GM23338 (cell line): ENCODE measurements around the gene RAB11FIP4.

Source experiments
- CREB1 ChIP-seq: fragments of 250-450 bp; sonication (Bioruptor Pico); IDR thresholded peaks from 2 replicates; pipeline ENCODE4 v1.5.0; 2020; ENCODE audit warnings: low read depth, mild to moderate bottlenecking, moderate library complexity
- EZH2 ChIP-seq: fragments of 200-600 bp; sonication (generic); IDR thresholded peaks from one replicate; pipeline ENCODE4 v1.8.0; 2017; ENCODE audit warnings: antibody characterized with exemption, mild to moderate bottlenecking, low read depth; ENCODE audit not compliant: unreplicated experiment
- EZH2phosphoT487 ChIP-seq: fragments of 200-600 bp; sonication (generic); IDR thresholded peaks from one replicate; pipeline ENCODE4 v1.8.1; 2018; ENCODE audit warnings: antibody characterized with exemption; ENCODE audit not compliant: unreplicated experiment
- JUNB ChIP-seq: IDR thresholded peaks from one replicate; pipeline ENCODE4 v1.6.1; 2016; ENCODE audit warnings: antibody characterized with exemption; ENCODE audit not compliant: unreplicated experiment
- NANOG ChIP-seq: IDR thresholded peaks from 2 replicates; pipeline ENCODE4 v1.6.1; 2016; ENCODE audit warnings: antibody characterized with exemption, borderline replicate concordance
- POLR2AphosphoS5 ChIP-seq: IDR thresholded peaks from 2 replicates; pipeline ENCODE4 v1.6.1; 2016; ENCODE audit warnings: antibody characterized with exemption, low read depth
- STAT1 ChIP-seq: IDR thresholded peaks from one replicate; pipeline ENCODE4 v1.6.1; 2016; ENCODE audit warnings: antibody characterized with exemption; ENCODE audit not compliant: unreplicated experiment
- ZNF114 ChIP-seq: fragments of 250-450 bp; sonication (Bioruptor Pico); IDR thresholded peaks from 2 replicates; pipeline ENCODE4 v1.5.0; 2020; ENCODE audit warnings: mild to moderate bottlenecking, moderate library complexity
- ZNF331 ChIP-seq: fragments of 250-450 bp; sonication (Bioruptor Pico); IDR thresholded peaks from 2 replicates; pipeline ENCODE4 v1.5.0; 2020; ENCODE audit warnings: low read depth, mild to moderate bottlenecking, moderate library complexity
- TF ChIP-seq, protein P1 (sequence below), 2 experiments: fragments of 200-600 bp in 1 of 2; sonication (generic) in 1 of 2; conservative IDR thresholded peaks; 2 replicates each; pipeline versions ENCODE4 v1.5.1 to v1.6.1; 2016 to 2017; ENCODE audit warnings: antibody characterized with exemption in 2 of 2, low read depth in 2 of 2, mild to moderate bottlenecking in 2 of 2, moderate library complexity in 1 of 2
- TF ChIP-seq, protein P2 (sequence below): IDR thresholded peaks from one replicate; pipeline ENCODE4 v1.6.1; 2018; ENCODE audit warnings: antibody characterized with exemption; ENCODE audit not compliant: unreplicated experiment
- TF ChIP-seq, protein P3 (sequence below): fragments of 250-450 bp; sonication (Bioruptor Pico); IDR thresholded peaks from 2 replicates; pipeline ENCODE4 v1.5.0; 2020; ENCODE audit warnings: mild to moderate bottlenecking, moderate library complexity

DNA sequence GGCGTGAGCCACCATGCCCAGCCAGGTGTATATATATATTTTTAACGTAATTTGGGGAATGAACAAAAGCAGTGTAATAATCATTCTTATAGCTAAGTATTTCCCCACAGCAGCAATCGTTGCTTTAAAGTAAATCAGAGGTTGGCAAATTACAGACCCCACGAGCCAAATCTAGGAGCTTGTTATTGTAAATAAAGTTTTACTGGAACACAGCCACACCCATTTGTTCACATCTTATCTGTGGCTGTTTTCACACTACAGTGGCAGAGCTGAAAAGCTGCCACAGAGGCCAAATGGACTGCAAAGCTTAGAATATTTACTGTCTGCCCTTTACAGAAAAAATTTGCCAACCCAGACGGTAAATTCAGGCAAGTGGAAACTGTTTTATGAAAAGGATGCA, 50.8 kb downstream of the RAB11FIP4 start:
- TF ChIP-seq EZH2 = no peak
- TF ChIP-seq, protein P1, sequence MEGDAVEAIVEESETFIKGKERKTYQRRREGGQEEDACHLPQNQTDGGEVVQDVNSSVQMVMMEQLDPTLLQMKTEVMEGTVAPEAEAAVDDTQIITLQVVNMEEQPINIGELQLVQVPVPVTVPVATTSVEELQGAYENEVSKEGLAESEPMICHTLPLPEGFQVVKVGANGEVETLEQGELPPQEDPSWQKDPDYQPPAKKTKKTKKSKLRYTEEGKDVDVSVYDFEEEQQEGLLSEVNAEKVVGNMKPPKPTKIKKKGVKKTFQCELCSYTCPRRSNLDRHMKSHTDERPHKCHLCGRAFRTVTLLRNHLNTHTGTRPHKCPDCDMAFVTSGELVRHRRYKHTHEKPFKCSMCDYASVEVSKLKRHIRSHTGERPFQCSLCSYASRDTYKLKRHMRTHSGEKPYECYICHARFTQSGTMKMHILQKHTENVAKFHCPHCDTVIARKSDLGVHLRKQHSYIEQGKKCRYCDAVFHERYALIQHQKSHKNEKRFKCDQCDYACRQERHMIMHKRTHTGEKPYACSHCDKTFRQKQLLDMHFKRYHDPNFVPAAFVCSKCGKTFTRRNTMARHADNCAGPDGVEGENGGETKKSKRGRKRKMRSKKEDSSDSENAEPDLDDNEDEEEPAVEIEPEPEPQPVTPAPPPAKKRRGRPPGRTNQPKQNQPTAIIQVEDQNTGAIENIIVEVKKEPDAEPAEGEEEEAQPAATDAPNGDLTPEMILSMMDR (conservative IDR thresholded peaks at IDR 0.05; ENCODE audit: low read depth in 2 of 2) = no peak
- no peak for TF ChIP-seq NANOG
- TF ChIP-seq, protein P2, sequence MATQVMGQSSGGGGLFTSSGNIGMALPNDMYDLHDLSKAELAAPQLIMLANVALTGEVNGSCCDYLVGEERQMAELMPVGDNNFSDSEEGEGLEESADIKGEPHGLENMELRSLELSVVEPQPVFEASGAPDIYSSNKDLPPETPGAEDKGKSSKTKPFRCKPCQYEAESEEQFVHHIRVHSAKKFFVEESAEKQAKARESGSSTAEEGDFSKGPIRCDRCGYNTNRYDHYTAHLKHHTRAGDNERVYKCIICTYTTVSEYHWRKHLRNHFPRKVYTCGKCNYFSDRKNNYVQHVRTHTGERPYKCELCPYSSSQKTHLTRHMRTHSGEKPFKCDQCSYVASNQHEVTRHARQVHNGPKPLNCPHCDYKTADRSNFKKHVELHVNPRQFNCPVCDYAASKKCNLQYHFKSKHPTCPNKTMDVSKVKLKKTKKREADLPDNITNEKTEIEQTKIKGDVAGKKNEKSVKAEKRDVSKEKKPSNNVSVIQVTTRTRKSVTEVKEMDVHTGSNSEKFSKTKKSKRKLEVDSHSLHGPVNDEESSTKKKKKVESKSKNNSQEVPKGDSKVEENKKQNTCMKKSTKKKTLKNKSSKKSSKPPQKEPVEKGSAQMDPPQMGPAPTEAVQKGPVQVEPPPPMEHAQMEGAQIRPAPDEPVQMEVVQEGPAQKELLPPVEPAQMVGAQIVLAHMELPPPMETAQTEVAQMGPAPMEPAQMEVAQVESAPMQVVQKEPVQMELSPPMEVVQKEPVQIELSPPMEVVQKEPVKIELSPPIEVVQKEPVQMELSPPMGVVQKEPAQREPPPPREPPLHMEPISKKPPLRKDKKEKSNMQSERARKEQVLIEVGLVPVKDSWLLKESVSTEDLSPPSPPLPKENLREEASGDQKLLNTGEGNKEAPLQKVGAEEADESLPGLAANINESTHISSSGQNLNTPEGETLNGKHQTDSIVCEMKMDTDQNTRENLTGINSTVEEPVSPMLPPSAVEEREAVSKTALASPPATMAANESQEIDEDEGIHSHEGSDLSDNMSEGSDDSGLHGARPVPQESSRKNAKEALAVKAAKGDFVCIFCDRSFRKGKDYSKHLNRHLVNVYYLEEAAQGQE = no peak
- TF ChIP-seq POLR2AphosphoS5 = no peak
- TF ChIP-seq, protein P3, sequence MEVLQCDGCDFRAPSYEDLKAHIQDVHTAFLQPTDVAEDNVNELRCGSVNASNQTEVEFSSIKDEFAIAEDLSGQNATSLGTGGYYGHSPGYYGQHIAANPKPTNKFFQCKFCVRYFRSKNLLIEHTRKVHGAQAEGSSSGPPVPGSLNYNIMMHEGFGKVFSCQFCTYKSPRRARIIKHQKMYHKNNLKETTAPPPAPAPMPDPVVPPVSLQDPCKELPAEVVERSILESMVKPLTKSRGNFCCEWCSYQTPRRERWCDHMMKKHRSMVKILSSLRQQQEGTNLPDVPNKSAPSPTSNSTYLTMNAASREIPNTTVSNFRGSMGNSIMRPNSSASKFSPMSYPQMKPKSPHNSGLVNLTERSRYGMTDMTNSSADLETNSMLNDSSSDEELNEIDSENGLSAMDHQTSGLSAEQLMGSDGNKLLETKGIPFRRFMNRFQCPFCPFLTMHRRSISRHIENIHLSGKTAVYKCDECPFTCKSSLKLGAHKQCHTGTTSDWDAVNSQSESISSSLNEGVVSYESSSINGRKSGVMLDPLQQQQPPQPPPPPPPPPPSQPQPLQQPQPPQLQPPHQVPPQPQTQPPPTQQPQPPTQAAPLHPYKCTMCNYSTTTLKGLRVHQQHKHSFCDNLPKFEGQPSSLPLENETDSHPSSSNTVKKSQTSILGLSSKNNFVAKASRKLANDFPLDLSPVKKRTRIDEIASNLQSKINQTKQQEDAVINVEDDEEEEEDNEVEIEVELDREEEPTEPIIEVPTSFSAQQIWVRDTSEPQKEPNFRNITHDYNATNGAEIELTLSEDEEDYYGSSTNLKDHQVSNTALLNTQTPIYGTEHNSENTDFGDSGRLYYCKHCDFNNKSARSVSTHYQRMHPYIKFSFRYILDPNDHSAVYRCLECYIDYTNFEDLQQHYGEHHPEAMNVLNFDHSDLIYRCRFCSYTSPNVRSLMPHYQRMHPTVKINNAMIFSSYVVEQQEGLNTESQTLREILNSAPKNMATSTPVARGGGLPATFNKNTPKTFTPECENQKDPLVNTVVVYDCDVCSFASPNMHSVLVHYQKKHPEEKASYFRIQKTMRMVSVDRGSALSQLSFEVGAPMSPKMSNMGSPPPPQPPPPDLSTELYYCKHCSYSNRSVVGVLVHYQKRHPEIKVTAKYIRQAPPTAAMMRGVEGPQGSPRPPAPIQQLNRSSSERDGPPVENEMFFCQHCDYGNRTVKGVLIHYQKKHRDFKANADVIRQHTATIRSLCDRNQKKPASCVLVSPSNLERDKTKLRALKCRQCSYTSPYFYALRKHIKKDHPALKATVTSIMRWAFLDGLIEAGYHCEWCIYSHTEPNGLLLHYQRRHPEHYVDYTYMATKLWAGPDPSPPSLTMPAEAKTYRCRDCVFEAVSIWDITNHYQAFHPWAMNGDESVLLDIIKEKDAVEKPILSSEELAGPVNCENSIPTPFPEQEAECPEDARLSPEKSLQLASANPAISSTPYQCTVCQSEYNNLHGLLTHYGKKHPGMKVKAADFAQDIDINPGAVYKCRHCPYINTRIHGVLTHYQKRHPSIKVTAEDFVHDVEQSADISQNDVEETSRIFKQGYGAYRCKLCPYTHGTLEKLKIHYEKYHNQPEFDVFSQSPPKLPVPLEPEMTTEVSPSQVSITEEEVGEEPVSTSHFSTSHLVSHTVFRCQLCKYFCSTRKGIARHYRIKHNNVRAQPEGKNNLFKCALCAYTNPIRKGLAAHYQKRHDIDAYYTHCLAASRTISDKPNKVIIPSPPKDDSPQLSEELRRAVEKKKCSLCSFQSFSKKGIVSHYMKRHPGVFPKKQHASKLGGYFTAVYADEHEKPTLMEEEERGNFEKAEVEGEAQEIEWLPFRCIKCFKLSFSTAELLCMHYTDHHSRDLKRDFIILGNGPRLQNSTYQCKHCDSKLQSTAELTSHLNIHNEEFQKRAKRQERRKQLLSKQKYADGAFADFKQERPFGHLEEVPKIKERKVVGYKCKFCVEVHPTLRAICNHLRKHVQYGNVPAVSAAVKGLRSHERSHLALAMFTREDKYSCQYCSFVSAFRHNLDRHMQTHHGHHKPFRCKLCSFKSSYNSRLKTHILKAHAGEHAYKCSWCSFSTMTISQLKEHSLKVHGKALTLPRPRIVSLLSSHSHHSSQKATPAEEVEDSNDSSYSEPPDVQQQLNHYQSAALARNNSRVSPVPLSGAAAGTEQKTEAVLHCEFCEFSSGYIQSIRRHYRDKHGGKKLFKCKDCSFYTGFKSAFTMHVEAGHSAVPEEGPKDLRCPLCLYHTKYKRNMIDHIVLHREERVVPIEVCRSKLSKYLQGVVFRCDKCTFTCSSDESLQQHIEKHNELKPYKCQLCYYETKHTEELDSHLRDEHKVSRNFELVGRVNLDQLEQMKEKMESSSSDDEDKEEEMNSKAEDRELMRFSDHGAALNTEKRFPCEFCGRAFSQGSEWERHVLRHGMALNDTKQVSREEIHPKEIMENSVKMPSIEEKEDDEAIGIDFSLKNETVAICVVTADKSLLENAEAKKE (CRISPR knock-in tag) = no peak
- TF ChIP-seq EZH2phosphoT487 = no peak
- TF ChIP-seq CREB1 (CRISPR knock-in tag) = no peak
- no peak for TF ChIP-seq JUNB
- TF ChIP-seq ZNF331 (CRISPR knock-in tag) = no peak
- TF ChIP-seq ZNF114 (CRISPR knock-in tag) = no peak
- TF ChIP-seq STAT1 = no peak
